Fibroblast of skin of left biceps (primary cell): Measurements from ENCODE around the gene TRIP11.
A peak's percentile ranks its signal among the peaks of the same experiment; 100 is the strongest.

Experiments
- DNase-seq, 2 experiments: peaks; one replicate each; pipeline ENCODE4 v3.0.0-alpha.2; 2013; ENCODE audit warnings: low read depth in 2 of 2

Gene TRIP11

DNA sequence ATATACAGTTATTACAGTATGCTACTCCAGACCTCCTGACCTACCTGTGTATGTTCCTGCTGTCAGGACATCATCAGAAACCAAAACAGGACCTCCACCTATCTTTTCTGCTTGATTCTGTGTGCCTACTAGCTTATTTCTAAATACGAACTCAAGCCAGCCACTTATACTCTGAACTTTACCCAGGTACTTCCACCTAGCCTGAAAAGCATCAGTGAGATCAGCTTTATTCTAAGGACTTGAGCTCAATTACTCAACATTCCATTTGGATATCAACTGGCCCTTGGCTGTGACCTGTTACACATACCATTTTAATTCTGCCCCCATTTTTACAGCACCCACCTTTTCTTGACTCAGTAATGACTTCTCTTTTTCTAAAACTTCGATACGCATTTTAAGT is 29.2 kb downstream of the TRIP11 start:
- DNase-seq, result no peak

DNA sequence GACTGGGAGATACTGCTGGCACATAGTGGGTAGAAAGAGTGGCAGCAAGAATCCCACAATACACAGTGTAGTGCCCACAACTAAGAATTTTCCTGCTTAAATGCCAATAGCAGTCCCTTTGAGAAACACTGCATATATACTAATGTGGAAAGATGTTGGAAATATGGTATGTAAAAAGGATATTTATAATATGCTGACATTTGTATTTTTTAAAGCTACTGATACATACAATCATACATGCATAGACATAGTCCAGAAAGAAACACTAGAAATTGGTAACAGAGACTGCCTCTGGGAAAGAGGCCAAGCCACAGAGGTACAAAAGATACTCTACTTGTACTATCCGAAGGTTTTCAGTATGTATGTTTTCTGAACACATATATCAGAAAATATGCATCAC is 30.3 kb downstream of the TRIP11 start:
- no peak for DNase-seq

DNA sequence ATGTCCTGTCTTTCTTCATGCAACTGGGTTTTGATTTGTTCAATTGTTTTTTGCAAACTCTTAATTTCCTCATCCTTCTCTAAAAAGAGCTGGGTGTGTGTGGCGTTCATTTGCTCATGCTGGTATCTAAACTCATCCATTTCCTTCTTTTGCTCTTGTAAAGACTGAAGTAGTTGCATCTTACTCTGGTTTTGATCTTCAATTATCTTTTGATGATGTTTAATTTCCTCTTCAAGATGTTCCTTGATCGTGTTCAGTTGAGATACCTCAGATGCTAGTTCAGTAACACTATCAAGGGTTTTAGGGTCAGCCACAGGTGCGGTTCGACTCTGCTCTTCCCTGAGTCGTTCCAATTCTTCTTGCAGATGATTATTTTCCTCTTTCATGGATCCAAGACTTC is 34.8 kb downstream of the TRIP11 start:
- DNase-seq, result no peak

DNA sequence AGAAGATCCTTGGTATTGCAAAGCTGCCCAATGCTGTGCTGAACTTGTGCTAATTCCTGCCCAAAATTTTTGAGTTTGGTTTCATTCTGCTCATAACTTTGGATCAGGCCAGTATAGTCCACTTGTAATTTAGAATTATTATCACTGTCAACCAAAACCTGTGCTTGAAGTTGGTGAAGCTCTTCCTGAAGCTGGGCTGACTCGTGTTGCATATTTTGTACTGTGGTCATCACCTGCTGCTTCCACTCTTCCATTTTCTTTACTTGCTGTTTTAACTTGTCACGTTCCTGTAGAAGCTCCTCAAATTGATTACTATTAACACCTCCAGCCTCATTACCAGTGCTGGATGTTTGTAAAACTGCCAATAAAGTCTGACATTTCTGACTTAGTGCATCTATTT is 35.8 kb downstream of the TRIP11 start:
- DNase-seq, result no peak

DNA sequence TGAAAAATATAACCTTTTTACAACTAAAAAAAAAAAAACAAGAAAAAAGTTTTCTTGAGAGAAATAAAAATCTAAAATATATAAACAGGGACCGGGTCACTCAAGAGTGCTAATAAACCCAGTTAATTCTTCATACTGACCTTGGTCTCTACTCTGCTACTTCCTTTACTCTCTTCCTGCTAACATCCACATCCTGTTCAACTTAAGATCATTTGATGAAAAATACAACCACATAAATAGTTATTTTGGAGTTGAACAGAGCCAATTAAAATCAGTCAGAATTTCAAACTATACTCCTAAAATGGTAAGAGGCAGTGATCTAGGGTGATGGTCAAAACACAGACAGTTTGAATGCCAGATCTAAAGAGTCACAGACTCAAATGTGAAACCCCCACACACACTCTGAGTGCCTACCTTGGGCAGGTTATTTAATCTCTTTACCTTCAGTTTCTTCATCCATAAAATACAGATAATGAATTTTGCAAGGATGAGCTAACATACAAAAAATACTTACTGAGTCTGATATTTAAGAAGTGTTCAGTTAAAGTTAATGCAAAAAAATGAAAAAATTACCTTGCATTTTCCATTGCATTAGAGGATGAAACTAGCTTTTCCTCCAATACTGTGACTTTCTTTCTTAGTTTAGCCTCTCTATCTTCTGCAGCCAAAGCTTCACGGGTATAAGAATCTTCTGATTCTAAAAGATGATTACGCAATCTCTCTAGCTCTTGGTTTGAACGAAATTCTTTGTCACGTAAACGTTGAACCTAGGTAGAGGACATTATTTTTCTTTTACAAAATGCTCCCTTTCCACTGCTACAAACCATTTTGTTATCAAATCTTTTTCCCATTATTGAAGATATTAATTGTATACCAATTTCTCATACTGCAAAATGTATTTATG is 40.9 kb downstream of the TRIP11 start:
- DNase-seq, result no peak

DNA sequence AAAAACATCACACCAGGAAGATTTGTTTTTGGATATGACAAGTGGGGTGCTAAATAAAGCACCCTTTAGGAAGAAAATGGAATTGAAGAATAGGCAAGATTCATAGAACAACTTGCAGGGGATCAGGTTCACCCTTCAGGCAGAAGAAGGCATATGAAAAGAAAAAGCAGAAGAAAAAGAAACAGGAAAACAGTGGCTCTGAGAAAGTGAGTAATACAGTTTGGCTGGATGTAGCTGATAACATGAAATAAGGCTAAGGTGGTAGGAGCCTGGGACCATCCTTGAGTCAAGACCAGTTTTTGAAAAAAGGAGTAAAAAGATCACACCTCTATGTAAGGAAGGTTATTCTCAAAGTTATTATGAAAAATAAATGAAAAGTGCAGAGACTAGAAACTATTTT is 42.4 kb downstream of the TRIP11 start:
- no peak for DNase-seq

DNA sequence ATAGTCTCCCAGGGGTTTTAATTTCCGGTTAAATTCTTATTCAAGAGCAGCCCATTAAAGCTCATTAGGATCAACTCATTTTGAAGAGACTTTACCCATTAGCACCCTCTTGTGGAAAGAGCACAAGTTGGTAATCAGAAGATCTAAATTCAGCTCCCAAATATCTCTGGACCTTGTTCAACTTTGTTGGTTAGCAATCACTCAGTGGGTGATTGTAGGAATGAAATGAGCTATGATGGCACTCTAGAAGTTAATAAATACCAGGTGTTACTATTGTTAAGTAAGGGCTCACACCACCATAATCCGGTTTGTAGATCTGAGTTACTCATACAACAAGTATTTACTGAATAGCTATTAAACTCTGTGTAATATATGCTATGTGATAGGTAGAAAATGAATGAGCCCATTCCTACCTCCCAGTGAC is 42.9 kb downstream of the TRIP11 start:
- DNase-seq, result peak; percentile 90 to 92

DNA sequence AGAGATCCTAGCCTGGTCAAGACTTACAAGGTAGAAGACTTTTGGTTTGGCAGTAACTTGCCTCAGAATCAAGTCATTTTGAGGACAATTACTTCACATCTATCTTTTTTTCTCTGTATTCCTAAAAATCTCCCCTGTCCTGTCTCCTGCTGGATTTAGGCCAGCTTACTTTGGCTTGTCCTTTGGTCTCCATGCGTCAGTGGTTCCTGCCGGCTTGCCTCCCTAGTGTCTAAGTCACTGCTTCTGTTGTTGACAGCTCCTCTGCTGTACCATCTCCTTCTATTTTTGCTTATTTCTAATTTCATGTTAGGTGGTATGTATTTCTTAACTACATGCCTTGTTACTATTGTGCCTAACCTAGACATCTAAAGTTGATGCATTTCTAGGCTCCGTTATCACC is 52.7 kb downstream of the TRIP11 start:
- no peak for DNase-seq

DNA sequence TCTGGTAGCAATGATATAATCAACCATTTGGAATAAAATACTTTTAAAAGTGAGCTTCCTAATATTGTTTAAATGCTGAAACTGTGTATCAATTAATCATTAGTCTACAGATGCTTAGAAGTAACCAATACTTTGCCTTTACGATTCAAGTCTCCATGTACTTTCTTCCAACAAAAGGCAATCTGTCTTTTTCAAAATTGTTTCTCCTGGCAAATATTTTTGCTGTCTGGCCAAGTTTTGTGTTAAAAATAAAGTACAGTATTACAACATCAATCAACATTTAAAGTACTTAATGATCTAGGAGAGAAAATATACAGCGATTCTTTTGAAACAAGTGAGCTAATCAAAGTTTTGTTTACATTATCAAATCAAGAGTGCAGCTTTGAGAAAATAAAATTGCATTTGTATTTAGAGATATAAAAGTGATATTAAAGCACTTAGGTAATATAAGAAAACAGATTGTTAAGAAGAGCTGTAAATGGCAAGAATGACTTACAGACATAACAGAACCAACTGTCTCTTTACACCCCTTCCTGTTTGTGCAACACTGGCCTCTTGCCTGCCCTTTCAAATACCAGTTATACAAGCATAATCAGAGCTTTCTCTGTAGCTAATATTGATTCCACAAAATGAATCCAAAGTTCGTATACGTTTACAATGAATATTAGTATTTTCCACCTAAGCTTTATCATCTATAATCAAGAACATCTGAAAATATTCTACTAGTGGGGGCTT is 54.2 kb downstream of the TRIP11 start:
- DNase-seq, result no peak

DNA sequence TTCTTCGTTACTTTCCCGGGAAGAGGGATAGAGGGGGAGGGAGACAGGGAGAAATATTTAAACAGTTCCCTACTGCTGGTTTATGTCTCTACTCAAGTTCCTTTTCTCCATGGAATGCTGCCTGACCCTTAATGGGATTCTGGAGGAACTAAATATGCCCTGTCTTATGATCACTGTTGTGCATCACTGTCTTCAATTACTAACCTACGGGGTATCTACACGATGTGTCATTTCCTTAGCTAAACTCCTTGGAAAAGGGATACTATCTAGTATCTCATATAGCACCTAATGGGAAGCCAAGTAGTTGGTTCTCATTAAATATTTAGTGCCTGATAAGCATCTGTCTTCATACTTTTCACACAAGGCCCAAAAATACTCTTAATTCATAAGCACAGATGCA is 54.9 kb downstream of the TRIP11 start:
- DNase-seq, result peak; percentile 51 to 52

DNA sequence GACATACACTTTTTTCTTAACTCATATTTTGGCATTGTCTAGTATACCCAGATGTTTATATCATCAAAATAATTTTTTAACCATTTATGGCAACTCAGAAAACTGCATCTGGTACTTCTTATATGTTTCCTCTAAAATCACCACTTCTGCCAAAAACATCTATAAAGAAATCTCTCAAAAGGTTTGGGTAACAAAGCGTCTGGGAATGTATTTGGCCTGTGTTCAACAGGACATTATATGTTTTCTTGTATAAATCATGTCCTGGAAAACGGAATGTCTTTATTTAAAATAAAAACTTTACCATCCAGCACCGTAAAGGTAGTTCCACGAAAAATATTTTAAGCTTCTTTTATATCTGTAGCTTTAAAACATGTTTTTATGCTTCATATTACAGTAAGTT is 56.3 kb downstream of the TRIP11 start:
- DNase-seq, result peak in 1 of 2 experiments; percentile 47

DNA sequence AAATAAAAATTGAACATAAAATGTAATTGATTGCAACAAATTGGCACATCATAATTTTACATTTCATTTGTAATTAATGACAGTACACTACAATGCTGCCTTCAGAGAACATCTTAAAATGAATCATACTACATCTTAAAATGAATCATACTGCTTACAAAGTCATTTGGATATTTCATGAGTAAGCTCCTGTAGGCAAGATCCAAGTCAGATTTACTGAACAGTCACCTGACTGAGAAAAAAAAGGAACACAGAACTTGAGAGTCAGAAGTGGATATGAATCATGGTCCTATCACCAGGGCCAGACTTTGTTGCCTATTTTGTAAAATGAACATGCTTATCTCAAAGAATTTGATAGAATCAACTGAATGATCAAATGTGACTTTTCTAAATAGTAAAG is 59.7 kb downstream of the TRIP11 start:
- DNase-seq, result peak; percentile 54 to 58

DNA sequence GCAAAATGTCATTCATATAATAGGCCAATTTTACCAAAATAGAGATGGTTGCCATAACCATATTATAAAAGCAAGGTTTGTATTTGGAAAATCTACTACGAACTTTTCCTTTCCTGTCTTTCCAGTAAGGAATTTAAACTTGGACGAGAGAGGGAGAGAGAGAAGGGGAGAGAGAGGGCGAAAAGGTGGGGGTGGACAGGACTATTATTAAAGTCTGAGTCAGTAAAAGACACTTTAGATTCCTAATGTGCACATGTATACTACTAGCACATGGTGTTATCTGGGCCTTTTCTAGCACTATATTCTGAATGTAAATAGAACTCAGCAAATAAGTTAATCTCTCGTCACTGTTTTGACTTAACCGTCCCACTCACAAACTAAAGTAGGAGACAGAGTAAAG is 62.0 kb downstream of the TRIP11 start:
- no peak for DNase-seq

DNA sequence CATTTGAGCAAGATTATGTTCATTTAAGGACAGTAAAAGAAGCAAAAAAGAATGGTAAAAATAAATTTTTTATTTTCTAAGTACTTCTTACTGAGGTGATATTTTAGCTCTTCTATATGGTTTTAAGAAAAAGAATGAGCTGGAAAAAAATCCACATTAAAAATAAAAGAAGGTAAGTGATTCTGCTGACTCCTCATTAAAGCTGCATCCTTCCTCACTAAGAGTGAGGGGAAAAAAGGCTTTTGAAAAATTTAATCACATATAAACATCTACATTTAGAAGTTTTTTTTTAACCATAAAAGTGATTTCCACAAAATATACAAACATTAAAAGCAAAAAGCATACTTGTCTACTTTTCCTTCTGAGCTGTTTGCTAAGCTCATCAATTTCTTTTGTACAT is 64.1 kb downstream of the TRIP11 start:
- DNase-seq, result no peak

DNA sequence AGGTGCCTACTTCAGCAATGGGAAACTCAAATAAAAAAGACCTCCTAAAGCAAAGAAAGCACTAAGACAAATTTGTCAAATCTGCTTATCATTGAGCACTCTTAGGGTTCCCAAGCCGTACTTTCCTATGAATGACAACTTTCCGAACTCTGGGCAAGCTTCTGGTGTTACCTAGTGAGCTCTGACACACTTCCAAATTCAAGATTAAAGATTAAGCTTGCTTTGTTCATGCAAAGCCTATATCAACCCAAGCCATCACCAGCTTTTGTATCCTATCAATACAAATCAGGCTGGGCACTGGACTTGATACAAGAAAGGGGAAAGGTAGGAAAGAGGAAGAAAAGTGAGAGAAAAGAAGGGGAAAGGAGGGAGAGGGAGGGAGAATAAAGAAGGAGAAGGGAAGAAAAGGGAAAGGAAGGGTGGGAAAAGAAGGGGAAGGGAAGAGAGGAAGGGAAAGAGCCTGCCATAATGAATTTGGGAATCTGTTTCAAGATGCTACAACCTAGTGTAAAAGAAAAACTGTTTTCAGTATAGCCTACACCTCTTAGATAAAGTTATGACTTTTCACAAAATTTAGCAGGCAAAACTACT is 68.6 kb downstream of the TRIP11 start:
- no peak for DNase-seq

DNA sequence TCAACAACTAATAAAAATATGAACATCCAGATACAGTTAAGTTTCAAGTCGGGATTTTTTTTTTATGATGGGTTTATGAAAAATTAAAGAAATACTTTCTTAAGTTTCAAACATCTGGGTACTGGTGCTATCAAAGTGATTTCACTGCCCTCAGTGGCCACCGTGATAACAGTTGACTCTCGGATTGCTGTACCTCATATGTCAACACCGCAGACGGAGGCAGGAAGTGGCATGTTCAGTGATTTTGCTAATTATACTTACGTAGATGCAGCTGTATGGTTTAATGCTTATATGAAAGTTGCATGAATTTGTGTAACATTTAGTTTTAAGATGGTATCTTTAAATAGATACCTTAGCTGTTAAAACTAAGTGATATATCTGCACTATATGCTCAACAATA is 71.6 kb downstream of the TRIP11 start:
- DNase-seq, result no peak

DNA sequence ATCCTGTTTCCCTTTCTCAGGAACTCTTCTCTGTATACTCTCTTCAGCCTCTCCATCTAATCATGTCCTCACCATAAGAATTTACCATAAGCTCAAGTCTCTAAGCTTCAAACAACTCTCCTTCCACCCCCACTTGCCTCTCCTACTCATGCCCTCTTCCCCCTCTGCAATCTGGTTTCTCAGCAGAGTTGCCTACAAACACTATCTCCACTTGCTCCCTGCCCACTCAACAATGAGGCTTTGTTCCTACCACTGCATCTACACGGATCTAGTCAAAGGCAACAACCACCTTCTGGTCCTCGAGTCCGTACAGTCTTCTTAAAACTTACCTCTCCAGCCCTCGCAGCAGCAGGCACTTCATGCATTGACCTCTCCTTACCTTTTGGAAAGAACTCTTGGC is 75.1 kb downstream of the TRIP11 start:
- no peak for DNase-seq

DNA sequence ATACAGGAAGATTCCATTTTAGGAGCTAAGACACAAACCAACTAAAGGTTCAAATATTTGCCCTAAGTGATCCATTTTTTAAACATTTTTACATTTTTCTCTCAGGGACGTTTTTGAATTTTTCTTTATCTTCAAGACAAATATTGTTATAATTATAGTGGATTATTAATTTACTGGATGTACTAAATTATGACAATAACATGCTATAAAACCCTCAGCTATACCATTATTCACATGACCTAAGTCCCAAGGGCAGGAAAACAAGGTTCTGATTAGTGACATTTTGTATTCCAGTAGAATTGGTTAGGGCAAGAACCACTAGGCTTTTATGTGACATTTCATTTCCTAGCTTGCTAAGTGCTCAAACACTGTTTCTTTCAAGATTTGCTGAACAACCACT is 75.8 kb downstream of the TRIP11 start:
- DNase-seq, result no peak

DNA sequence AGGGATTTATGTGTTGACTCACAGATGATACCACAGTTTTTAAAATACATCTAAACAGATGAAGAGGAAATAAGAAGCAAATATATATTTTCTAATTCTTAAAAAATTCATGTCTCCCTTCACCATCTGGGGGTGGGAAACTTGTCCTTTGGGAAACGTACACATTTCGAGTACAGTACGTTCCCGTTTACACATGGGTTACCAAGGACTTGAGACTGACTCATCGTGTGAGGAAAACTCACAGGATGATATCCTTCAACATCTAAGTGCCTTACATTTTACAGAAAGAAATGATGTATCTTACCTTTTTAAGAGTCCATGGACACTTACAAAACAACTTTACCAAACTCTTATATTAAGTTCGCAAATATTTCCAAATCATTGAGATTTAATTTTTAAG is 76.4 kb downstream of the TRIP11 start:
- no peak for DNase-seq

DNA sequence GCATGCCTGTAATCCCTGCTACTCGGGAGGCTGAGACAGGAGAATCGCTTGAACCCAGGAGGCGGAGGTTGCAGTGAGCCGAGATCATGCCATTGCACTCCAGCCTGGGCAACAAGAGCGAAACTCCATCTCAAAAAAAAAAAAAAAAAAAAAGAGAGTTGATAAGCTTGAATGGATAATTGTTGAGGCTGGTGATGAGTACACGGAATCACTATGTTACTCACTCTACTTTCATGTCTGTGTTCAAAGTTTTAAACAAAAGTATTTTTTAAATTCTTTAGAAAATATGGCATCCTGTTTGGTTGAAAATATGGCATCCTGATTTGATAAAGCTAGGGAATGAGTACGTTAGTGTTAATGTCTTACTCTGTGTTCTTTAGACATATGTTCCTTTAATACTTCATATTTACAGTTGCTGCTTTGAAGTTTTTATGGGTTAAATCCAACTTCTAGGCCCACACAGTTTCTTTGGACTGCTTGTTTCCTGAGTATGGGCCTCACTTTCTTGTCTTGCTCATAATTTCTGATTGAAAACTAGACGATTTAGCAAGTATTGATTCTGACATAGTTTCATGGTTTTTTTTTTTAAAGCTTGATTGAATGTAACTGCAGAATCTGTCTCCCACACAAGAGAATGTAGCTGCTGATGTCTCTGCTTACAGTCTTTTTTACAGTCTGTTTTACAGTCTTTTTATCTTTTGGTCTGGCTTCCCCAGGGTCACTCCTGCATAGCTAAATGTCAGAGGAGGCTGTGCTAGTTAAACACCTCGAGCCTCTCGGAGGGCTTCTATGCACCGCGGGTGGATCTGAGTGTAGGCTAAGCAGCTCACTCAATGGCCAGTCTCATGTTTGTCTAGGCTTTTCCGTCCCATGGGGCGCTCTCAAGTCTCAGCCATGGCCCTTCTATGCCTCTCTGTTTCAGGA is 78.3 kb downstream of the TRIP11 start:
- no peak for DNase-seq

DNA sequence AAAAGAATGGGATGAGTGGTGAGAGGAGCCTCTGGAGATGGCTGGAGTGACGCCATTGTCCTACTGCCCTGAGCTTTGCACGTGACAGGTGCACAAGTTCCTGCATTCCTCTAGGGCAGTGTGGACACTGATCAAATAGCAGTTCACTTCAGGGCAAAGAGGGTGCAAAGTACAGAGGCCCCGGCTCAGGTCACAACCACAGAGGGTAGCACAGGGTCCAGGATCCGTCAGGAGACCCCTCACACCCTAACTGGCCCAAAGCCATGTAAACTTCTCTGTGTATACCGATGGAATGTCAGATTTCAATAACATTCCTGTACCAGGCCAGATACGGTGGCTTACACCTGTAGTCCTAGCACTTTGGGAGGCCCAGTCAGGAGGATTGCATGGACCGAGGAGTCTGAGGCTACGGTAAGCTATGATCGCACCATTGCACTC is 82.0 kb downstream of the TRIP11 start:
- DNase-seq, result no peak

DNA sequence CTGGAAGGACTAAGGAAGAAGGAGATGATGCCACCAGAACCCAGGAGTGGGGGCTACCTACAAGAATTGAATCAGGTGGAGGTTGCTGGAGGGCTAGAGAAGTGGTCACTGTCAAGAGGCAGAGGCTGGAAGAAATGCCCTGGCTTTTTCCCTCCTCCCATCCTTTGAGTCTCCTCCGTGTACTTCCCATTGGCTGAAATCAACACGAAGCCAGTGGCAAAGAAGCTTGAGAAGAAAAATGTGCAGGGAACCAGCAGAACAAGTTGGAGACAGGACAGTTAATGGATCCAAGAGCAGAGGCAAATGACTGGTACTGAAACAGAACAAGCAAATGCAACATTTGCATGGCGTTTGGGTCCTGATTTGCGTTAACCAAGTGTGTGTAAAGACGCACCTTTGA is 83.2 kb downstream of the TRIP11 start:
- no peak for DNase-seq
